GM13977 (cell line): ENCODE results near the gene HILPDA.

Source experiments
- DNase-seq: peaks from one replicate; pipeline ENCODE4 v3.0.0; 2012; ENCODE audit warnings: low spot score
- CTCF ChIP-seq: IDR thresholded peaks from 2 replicates; pipeline ENCODE4 v1.5.1; 2012; ENCODE audit warnings: mild to moderate bottlenecking, control low read depth; ENCODE audit not compliant: insufficient read depth; ENCODE audit errors: extremely low read depth, missing control alignments
- in situ Hi-C: fragments of 300-500 bp; cut with MboI; formaldehyde crosslinking; loops from one replicate; pipeline ENCODE4 v1.12.0; 2022; ENCODE audit warnings: low sequenced_read_pairs, low pct_unique_long_range_greater_than_20kb, mixed read lengths, inconsistent platforms; ENCODE audit not compliant: unreplicated experiment

HILPDA gene

DNA sequence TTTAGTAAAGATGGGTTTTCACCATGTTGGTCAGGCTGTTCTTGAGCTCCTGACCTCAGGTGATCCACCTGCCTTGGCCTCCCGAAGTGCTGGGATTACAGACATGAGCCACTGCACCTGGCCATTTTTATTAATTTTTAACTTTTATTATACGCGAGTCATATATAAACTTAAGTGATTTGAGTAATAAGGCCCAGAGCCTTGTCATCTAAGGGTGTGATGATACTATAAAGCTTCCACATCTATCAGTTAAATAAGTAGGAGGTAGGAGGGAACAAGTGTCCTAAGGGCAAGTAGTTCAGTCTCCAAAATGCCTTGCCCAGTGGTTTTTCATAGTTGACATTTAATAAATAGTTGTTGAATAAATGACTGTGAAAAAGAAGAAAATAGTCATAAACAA, 13.3 kb upstream of the HILPDA start:
- no peak for TF ChIP-seq CTCF
- no peak for DNase-seq
- in situ Hi-C loops: no loop called here

DNA sequence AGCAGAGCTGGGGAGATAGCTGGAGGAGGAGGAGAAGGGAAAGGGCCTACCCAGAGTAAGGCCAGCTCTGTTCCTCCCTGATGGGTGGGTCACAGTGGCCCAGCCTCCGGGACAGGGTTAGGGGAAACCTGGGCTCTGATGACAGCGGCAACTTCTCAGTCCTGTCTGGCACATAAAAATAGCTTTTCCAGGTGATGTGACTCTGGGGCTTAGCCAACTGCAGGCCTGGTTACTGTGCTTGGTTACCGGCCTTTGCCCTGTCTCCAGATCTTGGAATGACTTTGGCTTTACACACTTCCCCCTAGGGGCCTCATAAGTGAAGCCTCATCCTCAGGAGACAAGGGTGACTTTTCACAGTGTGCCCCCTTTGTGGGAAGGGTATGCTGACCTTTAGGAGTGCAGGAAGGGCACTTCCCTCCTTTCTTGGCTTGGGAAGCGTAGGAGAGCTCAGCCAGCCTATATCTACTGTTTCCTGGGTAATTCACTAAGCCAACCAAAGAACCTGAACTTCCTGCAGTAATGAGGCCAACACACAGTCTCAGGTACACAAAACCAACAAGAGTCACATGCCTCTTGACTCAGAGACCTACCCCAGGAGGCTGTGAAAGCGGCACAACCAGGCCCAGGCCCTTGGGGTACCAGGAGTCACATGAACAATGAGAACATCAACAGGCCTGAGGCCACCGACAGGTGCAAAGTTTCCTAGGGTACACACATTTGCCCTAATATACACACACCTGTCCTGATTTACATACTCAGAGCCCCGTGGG, 11.7 kb upstream of the HILPDA start:
- no peak for TF ChIP-seq CTCF

DNA sequence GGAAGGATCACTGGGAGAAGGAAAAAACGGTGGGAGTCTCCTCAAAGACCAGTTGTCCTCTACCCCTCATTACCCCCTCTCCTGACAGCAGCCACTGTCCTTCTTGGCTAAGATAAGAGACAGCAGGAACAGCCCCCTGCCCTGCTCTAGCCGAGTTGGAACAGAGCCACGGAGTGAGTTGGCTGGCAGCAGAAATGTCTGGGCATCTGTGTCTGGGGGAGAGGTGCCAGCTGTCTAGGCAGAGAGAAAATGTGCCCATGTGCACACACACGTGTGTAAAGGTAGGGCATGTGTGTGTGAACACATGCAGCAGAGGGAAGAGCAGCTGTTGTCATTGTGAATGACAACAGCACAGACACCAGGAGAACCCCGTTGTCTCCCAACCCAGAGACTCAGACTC, 9.4 kb upstream of the HILPDA start:
- in situ Hi-C loops: no loop called here
- TF ChIP-seq CTCF: no peak
- no peak for DNase-seq

More for the DNA sequence above, 11.7 kb upstream of the HILPDA start:
- DNase-seq: no peak
- in situ Hi-C loops: no loop called here

DNA sequence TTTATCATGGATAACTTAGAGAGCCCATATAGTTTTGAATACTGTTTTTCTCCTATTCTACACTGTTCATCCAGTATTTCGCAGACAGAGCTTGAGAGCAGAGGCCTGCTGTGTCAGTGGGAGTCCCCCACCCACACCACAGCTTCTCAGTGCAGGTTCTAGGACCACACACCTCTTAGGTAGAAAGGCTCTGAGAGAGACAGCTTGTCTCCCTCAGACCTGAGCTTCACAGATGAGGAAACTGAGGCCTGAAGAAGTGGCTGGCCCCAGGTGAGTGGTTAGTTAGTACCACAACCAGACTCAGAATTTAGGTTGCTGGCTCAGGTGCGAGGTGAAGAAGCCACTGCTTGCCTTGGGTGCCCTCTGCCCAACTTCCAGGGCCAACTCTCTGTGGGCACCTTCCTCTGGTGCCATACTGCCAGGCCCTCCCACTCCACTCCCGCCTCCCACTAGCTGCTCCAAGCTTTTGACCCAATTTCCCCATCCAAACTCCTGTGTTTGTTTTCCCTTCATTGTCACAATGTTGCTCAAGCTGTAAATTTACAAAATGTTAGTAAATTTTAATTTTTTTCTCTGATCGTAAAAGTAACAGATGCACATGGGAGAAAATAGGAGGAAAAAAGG, 7.6 kb upstream of the HILPDA start:
- no peak for TF ChIP-seq CTCF
- in situ Hi-C loops: no loop called here
- no peak for DNase-seq

- in situ Hi-C loops: no loop called here
- no peak for DNase-seq
These were observed 6.9 kb upstream of the HILPDA start for GRCh38 chr7:128448751-128449302.

GRCh38 chr7:128450409-128450808, 5.3 kb upstream of the HILPDA start:
- in situ Hi-C loops: no loop called here
- no peak for DNase-seq
- no peak for TF ChIP-seq CTCF

More at GRCh38 chr7:128448751-128449302, 6.9 kb upstream of the HILPDA start:
- no peak for TF ChIP-seq CTCF
